ENCODE results near the gene PARD3B. TPM values are rescaled to one million over a fixed set of nuclear protein-coding genes. Genes with fewer than 3 reads are reported as not detected.

The PARD3B gene
- total RNA-seq, 4 donors from 2014 or later = 21.8 to 85.6 (median 36.1) TPM

DNA sequence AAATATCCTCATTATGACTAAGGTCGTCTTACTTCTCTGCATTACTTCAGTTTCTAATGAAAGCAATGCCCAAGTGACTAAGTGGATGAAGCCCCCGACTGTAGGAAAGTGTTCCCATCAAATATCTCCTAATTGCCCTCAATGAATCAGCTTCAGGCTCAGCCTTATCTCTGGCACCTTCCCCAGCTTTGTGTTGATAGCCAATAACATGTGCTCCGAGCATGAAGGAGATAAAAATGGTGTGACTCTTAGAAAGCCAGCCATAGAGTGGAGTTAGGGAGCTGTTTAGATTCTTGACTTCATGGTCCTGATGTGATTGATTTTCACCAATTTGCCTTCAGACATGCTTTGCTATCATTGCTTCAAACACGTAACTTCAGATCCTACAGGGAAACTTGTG lies 797.8 kb downstream of the PARD3B start:
- H3K9me3 ChIP-seq = no peaks in the 10 kb centered on the region
- TF ChIP-seq, protein P1, sequence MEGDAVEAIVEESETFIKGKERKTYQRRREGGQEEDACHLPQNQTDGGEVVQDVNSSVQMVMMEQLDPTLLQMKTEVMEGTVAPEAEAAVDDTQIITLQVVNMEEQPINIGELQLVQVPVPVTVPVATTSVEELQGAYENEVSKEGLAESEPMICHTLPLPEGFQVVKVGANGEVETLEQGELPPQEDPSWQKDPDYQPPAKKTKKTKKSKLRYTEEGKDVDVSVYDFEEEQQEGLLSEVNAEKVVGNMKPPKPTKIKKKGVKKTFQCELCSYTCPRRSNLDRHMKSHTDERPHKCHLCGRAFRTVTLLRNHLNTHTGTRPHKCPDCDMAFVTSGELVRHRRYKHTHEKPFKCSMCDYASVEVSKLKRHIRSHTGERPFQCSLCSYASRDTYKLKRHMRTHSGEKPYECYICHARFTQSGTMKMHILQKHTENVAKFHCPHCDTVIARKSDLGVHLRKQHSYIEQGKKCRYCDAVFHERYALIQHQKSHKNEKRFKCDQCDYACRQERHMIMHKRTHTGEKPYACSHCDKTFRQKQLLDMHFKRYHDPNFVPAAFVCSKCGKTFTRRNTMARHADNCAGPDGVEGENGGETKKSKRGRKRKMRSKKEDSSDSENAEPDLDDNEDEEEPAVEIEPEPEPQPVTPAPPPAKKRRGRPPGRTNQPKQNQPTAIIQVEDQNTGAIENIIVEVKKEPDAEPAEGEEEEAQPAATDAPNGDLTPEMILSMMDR (IDR thresholded peaks at IDR 0.05) = no peak
- no peak for TF ChIP-seq POLR2A (IDR thresholded peaks at IDR 0.05)
- H3K4me1 ChIP-seq = no peaks in the 10 kb centered on the region
- H3K4me3 ChIP-seq = no peak overlapping the region
- H3K27me3 ChIP-seq = no peaks in the 10 kb centered on the region
- no peak for DNase-seq
- intact Hi-C loops (cut with DNase I; ENCODE audit: low total_unique reads) = no loop called here
- no peaks in the 10 kb centered on the region for H3K36me3 ChIP-seq
- H3K27ac ChIP-seq = no peak overlapping the region

GRCh38 chr2:205346649-205347048 lies 801.4 kb downstream of the PARD3B start:
- no peak for DNase-seq
- no peaks in the 10 kb centered on the region for H3K4me1 ChIP-seq
- intact Hi-C loops (cut with DNase I; ENCODE audit: low total_unique reads) = no loop called here
- no peaks in the 10 kb centered on the region for H3K36me3 ChIP-seq
- H3K27ac ChIP-seq = no peak overlapping the region
- H3K27me3 ChIP-seq = no peaks in the 10 kb centered on the region
- no peak overlapping the region for H3K4me3 ChIP-seq
- no peaks in the 10 kb centered on the region for H3K9me3 ChIP-seq
- TF ChIP-seq POLR2A (IDR thresholded peaks at IDR 0.05) = no peak
- TF ChIP-seq, protein P1 (IDR thresholded peaks at IDR 0.05) = no peak

GRCh38 chr2:205347899-205348298 lies 802.6 kb downstream of the PARD3B start:
- Histone ChIP-seq H3K27me3 (no peaks in the 10 kb centered on the region), H3K9me3 (no peaks in the 10 kb centered on the region), H3K4me1 (no peaks in the 10 kb centered on the region), H3K27ac (peak overlapping the region in 1 of 2 donors; percentile 64), H3K4me3 (no peak overlapping the region), H3K36me3 (no peaks in the 10 kb centered on the region)
- intact Hi-C loops (cut with DNase I; ENCODE audit: low total_unique reads) = no loop called here
- TF ChIP-seq, protein P1 (IDR thresholded peaks at IDR 0.05) = no peak
- TF ChIP-seq POLR2A (IDR thresholded peaks at IDR 0.05) = no peak
- DNase-seq = no peak

GRCh38 chr2:205352094-205352493 lies 806.8 kb downstream of the PARD3B start:
- TF ChIP-seq, protein P1 (IDR thresholded peaks at IDR 0.05) = no peak
- TF ChIP-seq POLR2A (IDR thresholded peaks at IDR 0.05) = no peak
- intact Hi-C loops (cut with DNase I; ENCODE audit: low total_unique reads) = no loop called here
- no peaks in the 10 kb centered on the region for H3K4me1 ChIP-seq
- no peak overlapping the region for H3K4me3 ChIP-seq
- no peaks in the 10 kb centered on the region for H3K27me3 ChIP-seq
- no peak for DNase-seq
- no peak overlapping the region for H3K27ac ChIP-seq
- no peaks in the 10 kb centered on the region for H3K36me3 ChIP-seq
- H3K9me3 ChIP-seq = no peaks in the 10 kb centered on the region

DNA sequence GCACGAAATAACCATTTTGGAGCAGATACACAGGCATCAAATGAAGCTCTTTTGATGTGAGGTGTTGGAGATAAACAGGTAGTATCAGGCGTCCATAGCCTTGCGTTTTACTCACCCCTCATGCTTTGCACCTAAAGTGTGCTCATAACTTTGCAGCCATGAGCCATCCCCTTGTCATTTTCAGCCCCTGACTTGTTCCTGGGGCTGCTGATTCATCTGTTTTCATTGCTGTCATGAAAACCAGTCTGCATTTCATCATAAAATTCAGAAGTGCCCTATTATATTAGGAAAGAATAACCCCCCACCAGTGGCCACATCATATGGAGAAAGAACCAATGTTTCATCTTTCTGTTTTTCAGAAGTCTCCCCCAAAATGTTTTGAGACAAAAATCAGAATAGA lies 807.3 kb downstream of the PARD3B start:
- intact Hi-C loops (cut with DNase I; ENCODE audit: low total_unique reads) = no loop called here
- Histone ChIP-seq H3K9me3 (no peaks in the 10 kb centered on the region), H3K27me3 (no peaks in the 10 kb centered on the region), H3K36me3 (no peaks in the 10 kb centered on the region), H3K4me3 (no peak overlapping the region), H3K27ac (no peak overlapping the region), H3K4me1 (no peaks in the 10 kb centered on the region)
- DNase-seq = no peak
- TF ChIP-seq POLR2A (IDR thresholded peaks at IDR 0.05) = no peak
- TF ChIP-seq, protein P1 (IDR thresholded peaks at IDR 0.05) = no peak
